ENCODE data around the gene LTB4R2. TPM values are rescaled to one million over a fixed set of nuclear protein-coding genes. Genes with fewer than 3 reads are reported as not detected.

Gene LTB4R2
- total RNA-seq, 4 donors from 2014 or later: 2.4 to 5.0 (median 3.4) TPM

DNA sequence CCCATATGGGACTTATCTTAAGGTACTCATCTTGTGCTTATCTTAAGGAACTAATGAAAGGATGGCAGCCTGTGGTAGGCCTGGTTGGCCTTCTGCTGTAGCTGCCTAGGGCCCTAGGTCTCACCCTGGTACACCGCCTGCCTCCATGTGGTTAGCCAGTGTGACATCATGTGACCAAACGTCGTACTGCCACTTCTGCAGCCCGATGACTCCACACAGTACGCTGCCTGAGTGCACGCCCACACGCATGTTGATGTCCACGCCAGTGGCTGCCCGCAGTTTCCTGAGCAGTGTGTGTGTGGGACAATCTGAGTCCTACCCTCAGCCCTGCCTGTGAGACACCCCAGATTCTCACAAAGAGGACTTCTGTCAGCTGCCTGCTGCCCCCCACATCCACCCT, 19.8 kb downstream of the LTB4R2 start:
- WGBS, 2 donors (ENCODE audit: low coverage in 1 of 2): 40 to 93% methylated on average over 1 to 3 of the region's 9 CpGs
- peaks cover 0 to 39% (median 12%) of the 10 kb centered on the region in 3 donors for H3K4me1 ChIP-seq
- H3K4me3 ChIP-seq: no peak overlapping the region
- H3K9me3 ChIP-seq: no peaks in the 10 kb centered on the region
- H3K27me3 ChIP-seq: peaks cover 50% of the 10 kb centered on the region
- TF ChIP-seq EP300 (IDR thresholded peaks at IDR 0.05) (no peak), POLR2A (IDR thresholded peaks at IDR 0.05) (no peak), POLR2AphosphoS5 (IDR thresholded peaks at IDR 0.05) (no peak)
- TF ChIP-seq, protein P1, sequence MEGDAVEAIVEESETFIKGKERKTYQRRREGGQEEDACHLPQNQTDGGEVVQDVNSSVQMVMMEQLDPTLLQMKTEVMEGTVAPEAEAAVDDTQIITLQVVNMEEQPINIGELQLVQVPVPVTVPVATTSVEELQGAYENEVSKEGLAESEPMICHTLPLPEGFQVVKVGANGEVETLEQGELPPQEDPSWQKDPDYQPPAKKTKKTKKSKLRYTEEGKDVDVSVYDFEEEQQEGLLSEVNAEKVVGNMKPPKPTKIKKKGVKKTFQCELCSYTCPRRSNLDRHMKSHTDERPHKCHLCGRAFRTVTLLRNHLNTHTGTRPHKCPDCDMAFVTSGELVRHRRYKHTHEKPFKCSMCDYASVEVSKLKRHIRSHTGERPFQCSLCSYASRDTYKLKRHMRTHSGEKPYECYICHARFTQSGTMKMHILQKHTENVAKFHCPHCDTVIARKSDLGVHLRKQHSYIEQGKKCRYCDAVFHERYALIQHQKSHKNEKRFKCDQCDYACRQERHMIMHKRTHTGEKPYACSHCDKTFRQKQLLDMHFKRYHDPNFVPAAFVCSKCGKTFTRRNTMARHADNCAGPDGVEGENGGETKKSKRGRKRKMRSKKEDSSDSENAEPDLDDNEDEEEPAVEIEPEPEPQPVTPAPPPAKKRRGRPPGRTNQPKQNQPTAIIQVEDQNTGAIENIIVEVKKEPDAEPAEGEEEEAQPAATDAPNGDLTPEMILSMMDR (IDR thresholded peaks at IDR 0.05): no peak
- H3K36me3 ChIP-seq: no peaks in the 10 kb centered on the region
- no peak for ATAC-seq
- H3K27ac ChIP-seq: peak overlapping the region in 1 of 4 donors; percentile 37

DNA sequence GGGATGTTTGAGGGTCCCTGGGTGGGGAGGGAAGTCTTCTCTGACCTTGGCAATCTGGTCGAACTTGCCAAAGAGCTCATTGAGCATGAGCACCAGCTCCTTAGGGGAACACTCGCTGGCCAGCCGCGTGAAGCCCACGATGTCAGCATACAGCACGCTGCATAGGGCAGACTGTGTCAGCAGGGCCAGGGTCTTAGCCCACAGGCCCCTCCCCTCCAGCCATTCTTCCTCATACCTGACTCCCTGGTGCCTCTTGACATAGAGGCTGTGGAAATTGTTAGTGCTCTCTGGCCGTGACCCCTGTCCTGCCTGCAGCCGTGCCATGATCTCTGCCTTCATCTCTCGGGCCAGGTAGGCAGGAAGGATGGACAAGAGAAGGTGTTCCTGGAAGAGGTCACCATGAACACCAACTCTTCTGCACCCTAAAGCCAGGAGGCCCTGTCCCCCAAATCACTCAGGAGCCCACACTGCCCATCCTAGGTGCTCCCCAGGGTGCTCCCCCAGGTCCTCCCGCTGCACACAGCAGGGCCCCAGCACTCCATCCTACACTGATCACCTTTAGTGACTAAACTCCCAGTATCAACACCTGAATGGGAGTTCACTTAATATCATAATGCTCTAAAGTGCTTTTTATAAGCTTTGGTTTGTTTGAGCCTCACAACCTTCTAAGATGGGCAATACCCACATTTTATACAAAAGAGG, 21.2 kb downstream of the LTB4R2 start:
- 95 to 96% methylated on average over 4 to 5 of the region's 10 CpGs for WGBS, 2 donors (ENCODE audit: low coverage in 1 of 2)
- Histone ChIP-seq H3K36me3 (no peaks in the 10 kb centered on the region), H3K27ac (no peak overlapping the region), H3K9me3 (no peaks in the 10 kb centered on the region), H3K27me3 (peaks cover 64% of the 10 kb centered on the region), H3K4me1 (peaks cover 0 to 44% (median 16%) of the 10 kb centered on the region in 3 donors), H3K4me3 (no peak overlapping the region)
- no peak for ATAC-seq
- TF ChIP-seq EP300 (IDR thresholded peaks at IDR 0.05) (no peak), POLR2AphosphoS5 (IDR thresholded peaks at IDR 0.05) (no peak), POLR2A (IDR thresholded peaks at IDR 0.05) (no peak)
- TF ChIP-seq, protein P1 (IDR thresholded peaks at IDR 0.05): no peak

DNA sequence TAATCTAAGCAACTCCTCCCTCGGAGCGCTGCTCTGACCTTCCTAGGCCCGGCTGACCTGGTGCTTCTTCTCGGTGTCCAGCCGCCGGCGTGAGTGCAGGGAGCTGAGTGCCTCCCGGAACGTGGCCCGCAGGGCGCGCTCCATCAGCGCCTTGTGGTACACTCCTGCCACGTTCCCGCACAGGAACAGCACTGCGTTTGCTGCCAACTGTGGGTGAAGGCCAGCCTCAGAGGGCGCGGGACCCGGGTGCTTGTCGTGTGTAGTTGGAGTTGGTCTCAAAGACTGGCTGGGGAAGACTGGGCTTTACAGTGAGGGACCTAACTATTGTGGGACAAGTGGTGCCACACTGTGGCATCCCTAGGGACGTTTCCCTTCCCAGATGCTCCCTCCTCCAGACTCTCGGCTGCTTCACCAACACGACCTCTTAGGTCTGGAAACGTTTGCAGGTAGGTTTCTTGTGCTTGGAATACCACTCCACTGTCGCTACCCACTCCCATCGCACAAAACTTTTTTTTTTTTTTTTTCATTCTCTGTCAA, 21.9 kb downstream of the LTB4R2 start:
- Histone ChIP-seq H3K9me3 (no peaks in the 10 kb centered on the region), H3K36me3 (no peaks in the 10 kb centered on the region), H3K27ac (no peak overlapping the region), H3K4me1 (peaks cover 0 to 44% (median 16%) of the 10 kb centered on the region in 3 donors), H3K27me3 (peaks cover 70% of the 10 kb centered on the region), H3K4me3 (no peak overlapping the region)
- TF ChIP-seq EP300 (IDR thresholded peaks at IDR 0.05) (no peak), POLR2AphosphoS5 (IDR thresholded peaks at IDR 0.05) (no peak), POLR2A (IDR thresholded peaks at IDR 0.05) (no peak)
- TF ChIP-seq, protein P1 (IDR thresholded peaks at IDR 0.05): no peak
- no peak for ATAC-seq
- WGBS, 2 donors (ENCODE audit: low coverage in 1 of 2): 39 to 45% methylated on average over 6 to 8 of the region's 26 CpGs

DNA sequence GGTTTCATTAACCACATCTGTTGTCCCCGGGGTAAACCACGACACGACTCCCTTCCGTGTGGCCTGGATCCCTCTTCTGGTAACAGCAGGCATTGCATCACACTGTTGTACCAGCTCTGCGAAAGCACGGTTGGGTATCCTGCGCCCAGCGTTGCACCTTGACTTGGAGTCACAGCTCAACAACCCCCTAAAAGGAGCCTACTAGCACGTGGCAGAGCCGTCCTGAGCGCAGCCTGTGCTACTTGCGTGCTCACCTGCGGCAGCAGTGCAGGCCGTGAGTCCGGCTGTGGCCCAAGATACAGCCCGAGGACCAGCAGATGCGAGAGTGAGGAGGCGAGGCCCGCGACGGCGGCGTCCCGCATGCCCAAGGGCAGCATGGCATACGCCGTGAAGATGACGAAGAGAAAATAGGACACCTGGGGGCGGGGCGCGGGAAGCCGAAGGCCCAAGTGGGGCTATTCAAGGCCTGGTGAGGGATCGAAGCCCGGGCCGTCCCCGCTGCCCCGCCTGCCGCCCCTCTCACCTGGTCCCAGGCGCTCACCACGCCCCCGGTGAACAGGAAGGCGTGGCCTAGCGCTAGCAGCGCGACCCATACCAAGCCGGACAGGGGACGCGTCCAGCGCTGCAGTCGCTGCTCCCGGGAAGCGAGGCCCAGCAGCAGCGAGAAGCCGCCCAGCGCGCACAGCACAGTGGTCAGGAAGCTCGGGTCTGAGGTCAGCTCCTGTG, 22.5 kb downstream of the LTB4R2 start:
- no peak overlapping the region for H3K27ac ChIP-seq
- 0 to 8% methylated on average over 4 to 6 of the region's 56 CpGs for WGBS, 2 donors (ENCODE audit: low coverage in 1 of 2)
- H3K4me1 ChIP-seq: peaks cover 0 to 45% (median 16%) of the 10 kb centered on the region in 3 donors
- H3K9me3 ChIP-seq: no peaks in the 10 kb centered on the region
- H3K27me3 ChIP-seq: peaks cover 77% of the 10 kb centered on the region
- peaks cover 0 to 2% of the 10 kb centered on the region in 2 donors for H3K36me3 ChIP-seq
- H3K4me3 ChIP-seq: peak overlapping the region in 1 of 2 donors; percentile 53
- TF ChIP-seq POLR2AphosphoS5 (IDR thresholded peaks at IDR 0.05): no peak
- TF ChIP-seq, protein P1 (IDR thresholded peaks at IDR 0.05): peak in 3 of 4 experiments; percentile 73 to 81 (median 80)
- ATAC-seq: peak; percentile 54

All from gastroesophageal sphincter (tissue), 4 donors.